ENCODE results near the gene LACTB.

DNA sequence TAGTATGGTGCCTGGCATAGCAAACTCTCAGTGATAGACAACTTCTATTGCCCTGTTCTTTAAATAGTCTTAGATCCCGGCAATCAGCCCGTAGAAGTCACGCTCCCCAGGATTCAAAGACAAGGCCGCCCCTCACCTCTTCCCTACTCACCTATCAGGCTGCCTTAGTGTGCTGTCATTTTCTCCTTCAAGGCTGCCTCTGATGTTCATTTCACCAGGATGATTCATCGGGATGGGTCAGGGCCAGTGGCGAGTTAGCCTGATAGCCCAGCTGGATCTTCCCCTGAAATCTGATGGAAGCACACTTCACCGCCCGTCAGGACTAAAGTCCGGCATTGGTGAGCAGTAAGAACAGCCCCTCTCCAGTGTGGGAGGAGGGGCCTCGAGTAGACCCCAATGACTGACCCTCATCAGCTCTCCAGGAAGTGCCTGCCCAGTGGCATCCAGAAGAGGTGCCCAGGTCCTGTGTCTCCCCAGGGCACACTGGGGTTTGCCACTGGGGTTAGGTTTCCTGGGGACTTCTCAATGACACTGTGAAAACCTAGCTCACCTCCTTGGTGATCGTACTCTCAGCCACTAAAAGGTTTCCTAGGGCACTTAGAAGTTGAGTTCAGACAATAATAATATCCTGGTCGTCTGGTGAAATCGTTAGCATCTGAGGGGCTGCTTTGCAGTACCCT is 41.6 kb upstream of the LACTB start:
- TF ChIP-seq TAF1 (IDR thresholded peaks at IDR 0.05; ENCODE audit: borderline replicate concordance, insufficient read depth, low read length) = no peak
- TF ChIP-seq POLR2AphosphoS5 (IDR thresholded peaks at IDR 0.05; ENCODE audit: low read depth, low read length) = no peak
- TF ChIP-seq, protein P1, sequence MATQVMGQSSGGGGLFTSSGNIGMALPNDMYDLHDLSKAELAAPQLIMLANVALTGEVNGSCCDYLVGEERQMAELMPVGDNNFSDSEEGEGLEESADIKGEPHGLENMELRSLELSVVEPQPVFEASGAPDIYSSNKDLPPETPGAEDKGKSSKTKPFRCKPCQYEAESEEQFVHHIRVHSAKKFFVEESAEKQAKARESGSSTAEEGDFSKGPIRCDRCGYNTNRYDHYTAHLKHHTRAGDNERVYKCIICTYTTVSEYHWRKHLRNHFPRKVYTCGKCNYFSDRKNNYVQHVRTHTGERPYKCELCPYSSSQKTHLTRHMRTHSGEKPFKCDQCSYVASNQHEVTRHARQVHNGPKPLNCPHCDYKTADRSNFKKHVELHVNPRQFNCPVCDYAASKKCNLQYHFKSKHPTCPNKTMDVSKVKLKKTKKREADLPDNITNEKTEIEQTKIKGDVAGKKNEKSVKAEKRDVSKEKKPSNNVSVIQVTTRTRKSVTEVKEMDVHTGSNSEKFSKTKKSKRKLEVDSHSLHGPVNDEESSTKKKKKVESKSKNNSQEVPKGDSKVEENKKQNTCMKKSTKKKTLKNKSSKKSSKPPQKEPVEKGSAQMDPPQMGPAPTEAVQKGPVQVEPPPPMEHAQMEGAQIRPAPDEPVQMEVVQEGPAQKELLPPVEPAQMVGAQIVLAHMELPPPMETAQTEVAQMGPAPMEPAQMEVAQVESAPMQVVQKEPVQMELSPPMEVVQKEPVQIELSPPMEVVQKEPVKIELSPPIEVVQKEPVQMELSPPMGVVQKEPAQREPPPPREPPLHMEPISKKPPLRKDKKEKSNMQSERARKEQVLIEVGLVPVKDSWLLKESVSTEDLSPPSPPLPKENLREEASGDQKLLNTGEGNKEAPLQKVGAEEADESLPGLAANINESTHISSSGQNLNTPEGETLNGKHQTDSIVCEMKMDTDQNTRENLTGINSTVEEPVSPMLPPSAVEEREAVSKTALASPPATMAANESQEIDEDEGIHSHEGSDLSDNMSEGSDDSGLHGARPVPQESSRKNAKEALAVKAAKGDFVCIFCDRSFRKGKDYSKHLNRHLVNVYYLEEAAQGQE (IDR thresholded peaks at IDR 0.05; ENCODE audit: insufficient read depth in 1 of 2, low read depth in 2 of 2, low read length in 2 of 2) = no peak
- TF ChIP-seq SIN3A (IDR thresholded peaks at IDR 0.05; ENCODE audit: borderline replicate concordance, insufficient read depth, low read length) = no peak
